SW 1271 (cell line): ENCODE results near the gene AGAP1.

Experiments used
- DNase-seq, 2 experiments: peaks; one replicate each; lab custom pipeline; 2025; lab: John Stamatoyannopoulos, UW

The AGAP1 gene

GRCh38 chr2:236162031-236162845 is 668.4 kb downstream of the AGAP1 start:
- DNase-seq: no peak

GRCh38 chr2:236162882-236163470 is 669.1 kb downstream of the AGAP1 start:
- DNase-seq: no peak

DNA sequence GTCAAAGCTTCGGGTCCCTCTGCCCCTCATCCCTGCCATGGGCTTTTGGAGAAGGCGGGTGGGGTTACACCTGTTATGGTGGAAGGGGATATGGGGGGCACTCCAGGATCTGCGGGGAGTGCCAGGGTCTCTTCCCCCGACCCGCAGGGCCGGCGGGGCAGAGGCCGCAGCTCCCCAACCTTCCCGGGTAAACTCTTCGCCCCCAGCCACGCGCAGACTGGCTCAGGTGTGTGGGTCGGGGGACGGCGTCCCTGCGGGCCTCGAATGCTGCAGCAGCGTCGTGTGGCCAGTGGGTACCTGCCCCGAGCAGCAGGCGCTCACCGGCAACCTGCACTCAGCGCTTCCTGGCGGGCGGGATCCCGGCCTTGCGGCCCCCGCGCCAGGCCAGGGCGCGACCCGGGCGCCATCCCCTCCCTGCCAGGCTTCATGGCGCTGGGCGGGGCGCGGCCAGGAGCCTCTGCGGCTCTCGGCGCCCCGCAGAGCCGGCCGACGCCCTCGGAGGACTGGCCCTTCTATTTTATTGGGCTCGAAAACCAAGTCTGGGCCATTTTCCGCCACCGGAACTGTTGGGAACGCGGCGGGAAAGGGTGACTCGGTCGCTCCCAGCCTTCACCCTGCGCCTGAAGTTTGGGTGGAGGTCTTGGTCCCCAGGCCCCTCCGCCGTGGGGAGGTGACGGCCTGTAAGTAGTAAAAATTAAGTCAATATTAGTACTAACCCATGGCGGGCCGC is 669.8 kb downstream of the AGAP1 start:
- DNase-seq: no peak

DNA sequence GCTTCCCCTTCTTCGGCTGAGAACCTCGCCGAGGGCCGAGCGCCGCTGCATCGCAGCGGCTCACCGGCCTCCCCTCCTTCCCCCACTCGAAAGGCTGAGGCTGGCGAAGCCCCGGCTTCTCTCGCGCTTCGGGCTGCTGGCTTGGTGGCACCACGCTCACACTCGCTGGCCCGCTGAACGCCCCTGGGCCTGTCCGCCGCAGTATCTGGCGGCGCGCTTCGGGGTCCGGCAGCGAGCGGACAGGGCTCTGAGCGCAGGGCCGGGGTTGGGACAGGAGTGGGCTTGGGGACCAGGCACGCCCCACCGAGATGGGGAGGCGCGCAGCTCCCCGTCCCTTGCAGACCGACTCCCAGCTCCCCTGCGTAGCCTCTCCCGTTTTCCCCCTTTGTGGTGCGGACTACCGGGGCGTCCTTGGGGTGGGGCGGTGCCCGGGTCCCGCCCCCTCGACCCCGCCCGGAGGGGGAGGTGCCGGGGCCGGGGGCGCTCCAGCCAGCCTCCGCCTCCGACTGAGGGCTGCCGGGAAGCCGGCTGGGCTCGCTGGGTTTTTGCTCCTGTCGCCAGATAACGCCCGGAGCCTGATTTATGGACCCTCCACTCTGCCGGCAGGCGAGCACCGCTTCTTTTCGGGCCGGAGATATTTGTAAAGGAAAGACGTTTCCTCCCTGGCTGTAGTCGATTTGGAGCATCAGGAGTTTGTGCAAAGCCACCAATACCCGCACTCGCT is 670.5 kb downstream of the AGAP1 start:
- DNase-seq: peak in 1 of 2 experiments; percentile 31

DNA sequence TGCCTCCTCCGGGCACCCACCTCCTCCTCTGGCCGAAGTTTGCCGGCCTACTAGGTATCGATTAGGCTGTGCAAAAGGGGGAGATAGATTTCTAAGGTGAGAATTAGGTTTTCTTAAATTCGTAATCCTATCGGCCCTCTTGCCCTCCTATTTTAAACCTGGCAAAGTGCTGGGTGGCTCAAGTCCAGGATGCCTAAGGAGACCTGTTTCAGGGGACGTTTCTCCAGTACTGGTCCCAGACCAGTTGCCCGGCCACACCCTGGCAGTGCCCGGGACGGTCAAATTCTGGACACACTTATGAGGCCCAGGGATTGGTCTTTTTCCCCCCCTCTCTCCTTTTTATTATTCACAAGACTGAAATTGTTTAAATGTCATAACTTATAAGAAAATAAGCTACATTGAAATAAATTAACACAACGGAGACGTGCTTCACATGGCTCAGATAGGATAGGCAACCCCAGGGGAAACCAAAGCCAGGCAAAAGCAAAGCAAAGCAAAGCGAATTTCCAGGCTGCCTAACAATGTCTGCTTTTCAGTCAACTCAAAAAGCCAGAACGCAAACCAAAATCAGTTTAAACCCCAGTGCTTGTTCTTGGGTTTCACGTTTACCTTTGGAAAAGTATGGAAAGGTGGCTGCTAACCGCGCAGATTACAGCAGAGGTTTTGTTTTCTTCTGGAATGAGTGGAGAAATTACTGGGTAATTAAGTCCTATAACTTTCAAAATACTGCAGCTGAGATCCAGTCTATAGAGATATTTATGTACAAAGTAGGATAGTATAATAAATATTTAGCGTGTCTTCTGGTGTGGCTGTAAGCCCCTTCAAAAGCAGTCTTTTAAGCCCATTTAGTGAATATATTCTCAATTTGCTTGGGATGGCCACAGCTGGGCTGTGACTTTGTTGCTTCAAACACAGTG is 671.3 kb downstream of the AGAP1 start:
- no peak for DNase-seq

- DNase-seq: no peak
Measured at GRCh38 chr2:236165842-236166795, 672.3 kb downstream of the AGAP1 start.

- peak in 1 of 2 experiments; percentile 26 for DNase-seq
Measured at GRCh38 chr2:236166796-236167296, 673.0 kb downstream of the AGAP1 start.

DNA sequence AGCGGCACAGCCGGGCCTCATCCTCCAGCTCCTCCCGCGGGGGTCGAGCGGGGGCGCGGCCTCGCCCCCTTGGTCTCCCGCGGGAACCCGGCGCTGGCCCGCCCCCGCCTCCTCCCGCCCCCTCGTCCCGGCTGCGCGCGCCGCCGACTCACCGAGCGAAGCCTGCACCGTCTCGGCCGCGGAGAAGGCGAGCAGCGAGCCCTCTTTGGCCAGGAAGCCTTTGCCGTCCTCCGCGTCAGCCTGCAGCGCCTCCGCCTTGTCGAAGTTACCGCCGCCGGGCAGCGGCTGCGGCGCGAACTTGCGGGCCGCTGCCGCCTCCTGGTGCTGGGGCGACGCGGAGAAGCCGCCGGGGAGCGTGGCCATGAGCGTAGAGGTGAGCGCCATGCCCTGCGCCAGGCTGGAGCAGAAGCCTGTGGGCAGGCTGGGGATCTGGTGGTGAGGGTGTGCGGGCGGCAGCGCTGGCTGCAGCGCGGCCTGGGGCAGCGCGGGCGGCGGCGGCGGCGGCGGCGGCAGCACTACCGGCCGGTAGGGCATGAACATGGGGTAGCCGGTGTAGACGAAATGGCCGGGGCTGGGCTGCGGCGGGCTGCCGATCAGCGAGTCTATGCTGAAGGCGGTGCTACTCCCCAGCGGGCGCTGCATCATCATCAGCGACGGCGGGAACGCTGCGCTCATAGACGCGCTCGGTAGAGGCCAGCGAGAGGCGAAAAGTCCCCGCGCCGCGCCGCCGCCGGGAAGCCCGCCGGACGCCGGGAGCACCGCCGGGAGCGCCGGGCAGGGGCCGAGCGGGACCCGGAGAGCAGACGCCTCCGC is 673.7 kb downstream of the AGAP1 start:
- peak in 1 of 2 experiments; percentile 26 for DNase-seq

DNA sequence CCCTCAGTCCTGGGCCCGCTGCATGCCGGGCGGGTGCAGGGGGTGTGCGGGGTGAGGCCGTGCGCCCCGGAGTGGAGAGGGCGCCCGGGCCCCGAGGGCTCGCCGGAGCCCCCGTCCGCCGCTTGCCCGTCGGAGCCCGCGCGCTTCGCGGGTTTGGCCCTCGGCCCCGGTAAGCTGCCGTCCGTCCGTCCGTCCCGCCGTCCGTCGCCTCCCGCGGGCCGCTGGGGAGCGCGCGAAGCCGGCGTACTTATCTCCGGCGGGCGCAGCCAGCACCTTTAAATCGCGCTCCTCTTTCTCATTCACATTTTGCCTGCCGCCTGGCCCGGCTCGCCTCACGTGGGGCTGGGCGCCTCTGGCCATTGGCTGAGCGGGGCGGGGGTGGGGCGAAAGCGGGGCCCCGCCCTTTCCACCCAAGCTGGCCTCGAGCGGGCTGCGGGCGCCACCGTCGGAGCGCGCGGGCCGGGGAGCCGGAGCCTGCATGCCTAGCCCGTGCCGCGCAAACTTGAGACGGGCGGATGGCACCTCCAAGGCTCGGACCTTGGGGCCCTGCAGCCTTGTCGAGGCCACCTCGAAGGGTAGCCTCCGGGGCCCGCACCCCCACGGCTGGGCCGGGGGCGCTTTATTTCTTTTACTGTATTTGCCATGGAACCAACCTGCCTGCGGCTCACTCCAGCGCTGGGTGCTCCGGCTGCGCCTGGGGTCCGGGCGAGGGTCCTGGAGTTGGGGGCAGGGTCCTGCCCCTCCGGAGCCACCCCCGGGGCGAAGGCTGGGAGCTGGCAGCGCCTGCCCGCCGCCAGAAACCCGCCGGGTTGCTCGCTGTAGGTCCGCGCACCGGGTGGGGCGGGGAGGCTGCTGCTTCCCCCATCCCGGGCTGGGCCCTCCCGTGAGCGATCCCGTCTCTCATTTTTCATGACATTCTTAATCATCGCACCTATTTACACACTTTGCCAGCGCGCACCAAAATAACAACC is 674.6 kb downstream of the AGAP1 start, which contains the start of gene GBX2:
TSS of gene GBX2 (minus strand) at position 277 of the 971 bp plus-strand sequence. CDS start 415 bp downstream, outside the sequence.
- DNase-seq: peak; percentile 60 to 83

DNA sequence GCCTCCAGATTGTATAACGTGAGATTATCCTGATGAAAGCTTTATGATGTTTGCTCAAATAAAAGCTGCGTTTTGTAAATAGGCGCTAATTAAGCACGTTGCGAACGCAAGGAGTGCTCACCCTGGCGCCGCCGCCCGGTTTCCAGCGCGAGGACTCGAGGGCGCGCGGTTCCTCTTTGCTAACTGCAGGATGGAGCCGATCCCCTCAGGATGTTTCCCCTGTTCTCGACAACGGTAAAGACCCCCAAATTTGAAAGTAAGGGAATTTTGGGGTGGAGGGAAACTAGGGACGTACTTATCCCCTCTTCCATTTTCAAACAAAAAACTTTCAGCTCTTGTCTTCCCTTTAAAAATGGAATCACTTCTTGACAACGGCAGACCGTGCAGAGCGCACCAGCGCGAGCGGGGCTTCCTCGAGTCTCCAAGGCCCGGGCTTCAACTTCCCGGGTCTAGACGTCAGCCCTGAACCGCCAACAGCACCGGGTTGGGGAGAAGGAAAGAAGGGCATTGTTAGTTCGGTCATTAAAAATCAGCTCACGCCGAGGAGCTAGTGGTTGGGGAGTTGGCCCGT is 675.4 kb downstream of the AGAP1 start:
- no peak for DNase-seq

- DNase-seq: no peak
Measured at GRCh38 chr2:236169741-236170589, 676.1 kb downstream of the AGAP1 start.

DNA sequence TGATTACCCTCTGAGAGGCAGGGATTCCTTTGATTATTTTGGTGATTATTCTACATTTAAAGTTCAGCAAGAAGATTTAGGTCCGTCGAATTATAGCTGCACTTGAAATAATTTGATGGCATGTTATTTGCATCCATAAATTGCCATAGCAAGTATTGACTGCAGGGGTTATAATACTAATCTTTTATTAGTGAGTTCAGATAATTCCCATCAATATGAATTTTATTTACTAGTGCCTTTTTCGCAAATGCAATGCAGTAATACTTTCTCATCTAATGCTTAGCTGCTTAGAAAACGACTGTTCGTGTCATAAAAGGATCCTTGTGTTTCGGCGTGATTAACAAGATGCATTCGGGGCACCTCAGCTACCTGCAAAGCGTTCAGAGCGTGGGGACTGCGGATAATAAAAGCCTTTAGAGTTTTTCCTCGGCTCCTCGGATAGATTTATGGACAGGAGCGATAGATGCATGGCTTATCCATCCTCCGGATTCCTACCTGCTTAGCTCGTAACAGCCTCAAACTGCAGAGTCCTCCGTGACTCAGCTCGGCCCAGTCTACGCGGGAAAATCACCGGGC is 676.8 kb downstream of the AGAP1 start:
- DNase-seq: no peak

- DNase-seq: no peak
Measured at GRCh38 chr2:236171181-236171679, 677.4 kb downstream of the AGAP1 start.

GRCh38 chr2:236171680-236172254 is 677.9 kb downstream of the AGAP1 start:
- no peak for DNase-seq
